HepG2 (cell line): ENCODE data around the gene TTLL11. TPM values are rescaled to one million over a fixed set of nuclear protein-coding genes. Genes with fewer than 3 reads are reported as not detected.

ENCODE experiments used
- ATAC-seq: fragments of 200-7000 bp; cut with Tn5 transposase; 3 replicates; pipeline ENCODE4 v1.9.1; 2020; ENCODE audit warnings: mild to moderate bottlenecking, moderate library complexity
- BruUV-seq: library from RNA; stranded (reverse); fragments of 400-500 nt; replicated peaks from 2 replicates; lab custom pipeline; 2021; lab: Mats Ljungman, UMichigan
- CTCF ChIA-PET: fragments of 300-600 bp; formaldehyde crosslinking; extraction: SDS; loops from one replicate; lab custom pipeline; 2021; ENCODE audit warnings: low total read pairs, inconsistent platforms, low intra/inter-chr PET ratio; lab: Yijun Ruan, JAX
- POLR2A ChIA-PET: fragments of 350-600 bp; sonication (Branson Sonifier 250); formaldehyde crosslinking; loops from one replicate; lab custom pipeline; 2020; ENCODE audit warnings: antibody characterized with exemption, inconsistent platforms; lab: Yijun Ruan, JAX
- DNase-seq: peaks from one replicate; pipeline ENCODE4 v3.0.0-alpha.2; 2015; ENCODE audit warnings: low spot score
- FAIRE-seq: peaks from 3 replicates; lab custom pipeline; 2011; peaks lifted over from hg19 to GRCh38; lab: Jason Lieb, UNC
- H2AFZ ChIP-seq: one replicate; pipeline ENCODE4 v1.6.1; 2011; ENCODE audit warnings: low read length, inconsistent platforms
- H3K27ac ChIP-seq: fragments of 300-600 bp; 3 replicates; pipeline ENCODE4 v1.8.0; 2011; ENCODE audit warnings: mixed run types, mild to moderate bottlenecking, mixed read lengths, low read length, inconsistent platforms; ENCODE audit not compliant: insufficient read depth; ENCODE audit errors: extremely low read length
- H3K27me3 ChIP-seq, 2 experiments: fragments of 200-600 bp in 1 of 2; 2 replicates in 1 of 2; 3 replicates in 1 of 2; pipeline versions ENCODE4 v1.6.0 to v1.8.0; 2011; ENCODE audit warnings: low read length in 2 of 2, mild to moderate bottlenecking in 2 of 2, moderate library complexity in 2 of 2, inconsistent platforms in 1 of 2; ENCODE audit not compliant: insufficient read depth in 2 of 2, control insufficient read depth in 1 of 2
- H3K36me3 ChIP-seq, 2 experiments: fragments of 200-600 bp in 1 of 2; replicated peaks in 1 of 2; 2 replicates in 1 of 2; 3 replicates in 1 of 2; pipeline versions ENCODE4 v1.5.1 to v1.8.0; 2011; ENCODE audit warnings: low read length in 2 of 2, inconsistent platforms in 1 of 2; ENCODE audit not compliant: insufficient read depth in 2 of 2, control insufficient read depth in 1 of 2
- H3K4me1 ChIP-seq: 2 replicates; pipeline ENCODE4 v1.5.1; 2012; ENCODE audit warnings: low read length, inconsistent platforms; ENCODE audit not compliant: insufficient read depth
- H3K4me2 ChIP-seq: 2 replicates; pipeline ENCODE4 v1.6.0; 2011; ENCODE audit warnings: low read depth, low read length, inconsistent platforms
- H3K4me3 ChIP-seq, 3 experiments: fragments of 200-600 bp in 1 of 3; sonication (generic), shearing (Covaris generic) in 1 of 3; replicated peaks in 1 of 3; 2 replicates each; pipeline ENCODE4 v1.5.1; 2011 to 2016; ENCODE audit warnings: low read length in 3 of 3, inconsistent platforms in 2 of 3, low read depth in 2 of 3, mild to moderate bottlenecking in 2 of 3, control low read depth in 1 of 3, mixed read lengths in 1 of 3; ENCODE audit not compliant: insufficient read depth in 1 of 3
- H3K79me2 ChIP-seq: one replicate; pipeline ENCODE4 v1.6.1; 2011; ENCODE audit warnings: low read length, inconsistent platforms; ENCODE audit not compliant: insufficient read depth
- H3K9ac ChIP-seq: 2 replicates; pipeline ENCODE4 v1.6.0; 2011; ENCODE audit warnings: mild to moderate bottlenecking, low read depth, low read length, inconsistent platforms; ENCODE audit not compliant: insufficient read depth
- H3K9me3 ChIP-seq: 2 replicates; pipeline ENCODE4 v1.5.1; 2012; ENCODE audit warnings: mild to moderate bottlenecking, low read length
- H4K20me1 ChIP-seq: 2 replicates; pipeline ENCODE4 v1.6.0; 2011; ENCODE audit warnings: inconsistent platforms, mild to moderate bottlenecking, low read length, moderate library complexity; ENCODE audit not compliant: insufficient read depth
- PAF1 ChIP-seq: IDR thresholded peaks from 2 replicates; pipeline ENCODE4 v1.6.1; 2016; ENCODE audit warnings: missing genetic modification reagents, missing compliant biosample characterization
- POGK ChIP-seq: sonication (generic); formaldehyde crosslinking; conservative IDR thresholded peaks from 2 replicates; pipeline ENCODE4 v1.8.0; 2022; ENCODE audit warnings: mild to moderate bottlenecking, moderate library complexity, missing genetic modification reagents
- POLR2G ChIP-seq: fragments of 200-400 bp; formaldehyde crosslinking; IDR thresholded peaks from 2 replicates; pipeline ENCODE4 v1.6.1; 2018; ENCODE audit warnings: mild to moderate bottlenecking, low read depth, low read length, moderate library complexity
- PRDM15 ChIP-seq: sonication (generic); formaldehyde crosslinking; IDR thresholded peaks from 2 replicates; pipeline ENCODE4 v1.4.0; 2020; ENCODE audit warnings: missing genetic modification reagents
- ZBTB46 ChIP-seq: sonication (generic); formaldehyde crosslinking; IDR thresholded peaks from 2 replicates; pipeline ENCODE4 v1.4.0; 2020; ENCODE audit warnings: mild to moderate bottlenecking, missing genetic modification reagents, borderline replicate concordance
- ZNF280D ChIP-seq: sonication (generic); formaldehyde crosslinking; IDR thresholded peaks from 2 replicates; pipeline ENCODE4 v1.5.1; 2020; ENCODE audit warnings: mild to moderate bottlenecking, missing genetic modification reagents
- WGBS: methylation state at CpG from one replicate; pipeline ENCODE4 v1.1.6; 2017; ENCODE audit warnings: low lambda C conversion rate; 5-methylcytosine and 5-hydroxymethylcytosine counted together
- in situ Hi-C: cut with HindIII; loops from 2 replicates; pipeline ENCODE4 v1.10.0; 2017; ENCODE audit warnings: low pct_unique_long_range_greater_than_20kb; ENCODE audit not compliant: extremely low pct_ligation_motif_present
- intact Hi-C: fragments of 100-400 bp; cut with micrococcal nuclease; formaldehyde crosslinking; loops from one replicate; pipeline ENCODE4 v1.10.0; 2022; ENCODE audit not compliant: unreplicated experiment
- polyA plus RNA-seq, 8 experiments: library from polyadenylated mRNA; depleted of rRNA in 3 of 8; stranded (reverse) in 7 of 8; unstranded in 1 of 8; fragments of >200 nt; fragmentation: Illumina TruSeq in 4 of 8; extraction: Trizol in 4 of 8; gene quantifications; 2 replicates each; pipeline versions ENCODE4 v1.2.1 to v1.2.3, GENCODE V29; 2011 to 2016; ENCODE audit warnings: low read depth in 4 of 8, missing spikeins in 1 of 8, mixed read lengths in 1 of 8; ENCODE audit not compliant: insufficient read depth in 1 of 8
- total RNA-seq, 5 experiments: library from RNA; depleted of rRNA; stranded (reverse); fragments of >200 nt; fragmentation: Illumina TruSeq; extraction: Trizol; gene quantifications; 2 replicates each; pipeline ENCODE4 v1.2.3, GENCODE V29; 2016; ENCODE audit warnings: low read depth in 1 of 5

TTLL11 gene
- total and polyA plus RNA-seq, 2 of the 13 experiments (the other 11 are each of a cell fraction or from before 2014, with no cell fraction given) = 4.5 to 5.2 TPM

GRCh38 chr9:121871431-121872025 is 221.6 kb downstream of the TTLL11 start (continued):
- TF ChIP-seq PRDM15 (CRISPR knock-in tag) = no peak

GRCh38 chr9:121870271-121870670 is 222.8 kb downstream of the TTLL11 start:
- DNase-seq (no peak), FAIRE-seq (no peak), ATAC-seq (no peak)
- TF ChIP-seq ZNF280D (CRISPR knock-in tag) (no peak), POLR2G (no peak), PAF1 (CRISPR knock-in tag) (no peak), POGK (no peak), ZBTB46 (CRISPR knock-in tag) (no peak)

More at GRCh38 chr9:121870271-121870670, 222.8 kb downstream of the TTLL11 start:
- no TSS peak for BruUV-seq
- 85% methylated on average over 10 of the region's 10 CpGs for WGBS
- Histone ChIP-seq H3K27ac (no peak overlapping the region), H3K9me3 (no peaks in the 10 kb centered on the region), H3K4me2 (no peak overlapping the region), H3K4me1 (no peaks in the 10 kb centered on the region), H2AFZ (no peak overlapping the region), H3K79me2 (no peaks in the 10 kb centered on the region), H3K9ac (no peak overlapping the region), H3K36me3 (no peaks in the 10 kb centered on the region), H3K27me3 (peaks cover 1 to 8% of the 10 kb centered on the region in 2 experiments; a peak in 2 of 5 replicates), H4K20me1 (no peaks in the 10 kb centered on the region), H3K4me3 (no peak overlapping the region)
- POLR2A ChIA-PET = no interaction called here
- CTCF ChIA-PET = no interaction called here
- intact Hi-C loops = no loop called here
- in situ Hi-C loops = no loop called here
